K562 (cell line): Measurements from ENCODE around the gene RMND5B. TPM values are rescaled to one million over a fixed set of nuclear protein-coding genes. Genes with fewer than 3 reads are reported as not detected.

Experiments
- ATAC-seq: fragments of 200-7000 bp; cut with Tn5 transposase; 3 replicates; pipeline ENCODE4 v1.9.1; 2020; ENCODE audit warnings: moderate library complexity
- BruUV-seq: library from RNA; stranded (reverse); fragments of 400-500 nt; replicated peaks from 2 replicates; lab custom pipeline; 2021; lab: Mats Ljungman, UMichigan
- CTCF ChIA-PET: fragments of 300-600 bp; formaldehyde crosslinking; extraction: SDS; loops from one replicate; lab custom pipeline; 2021; ENCODE audit warnings: low intra/inter-chr PET ratio; lab: Yijun Ruan, JAX
- POLR2A ChIA-PET: fragments of 300-600, 350-650 bp; sonication (Branson Sonifier 250); formaldehyde crosslinking; extraction: SDS; loops from one replicate; lab custom pipeline; 2021; ENCODE audit warnings: antibody characterized with exemption, inconsistent platforms; lab: Yijun Ruan, JAX
- DNase-seq, 4 experiments: peaks; one replicate each; pipeline versions ENCODE4 v3.0.0 to v3.0.0-alpha.2; 2011 to 2018; ENCODE audit warnings: low spot score in 3 of 4, mixed read lengths in 3 of 4; ENCODE audit errors: extremely low read depth in 1 of 4
- FAIRE-seq: peaks from 2 replicates; lab custom pipeline; 2011; peaks lifted over from hg19 to GRCh38; lab: Jason Lieb, UNC
- H2AFZ ChIP-seq: 2 replicates; pipeline ENCODE4 v1.6.0; 2011; ENCODE audit warnings: low read depth, low read length, control low read depth, inconsistent platforms
- H3K27ac ChIP-seq: fragments of 200-600 bp; 3 replicates; pipeline ENCODE4 v1.8.0; 2011; ENCODE audit warnings: low read depth, mild to moderate bottlenecking, control low read depth, inconsistent platforms, low read length, moderate library complexity, mixed read lengths; ENCODE audit errors: extremely low read depth
- H3K27me3 ChIP-seq, 2 experiments: fragments of 300-600 bp in 1 of 2; 2 replicates in 1 of 2; 3 replicates in 1 of 2; pipeline versions ENCODE4 v1.6.0 to v1.8.0; 2011; ENCODE audit warnings: inconsistent platforms in 2 of 2, low read length in 2 of 2, mild to moderate bottlenecking in 1 of 2, mixed read lengths in 1 of 2, moderate library complexity in 1 of 2; ENCODE audit not compliant: control insufficient read depth in 2 of 2, insufficient read depth in 2 of 2
- H3K36me3 ChIP-seq: fragments of 300-600 bp; 3 replicates; pipeline ENCODE4 v1.8.0; 2011; ENCODE audit warnings: mild to moderate bottlenecking, low read length, inconsistent platforms; ENCODE audit not compliant: control insufficient read depth, insufficient read depth
- H3K4me1 ChIP-seq, 2 experiments: fragments of 200-600 bp in 1 of 2; replicated peaks in 1 of 2; 2 replicates in 1 of 2; 3 replicates in 1 of 2; pipeline versions ENCODE4 v1.5.1 to v1.8.0; 2011; ENCODE audit warnings: inconsistent platforms in 2 of 2, low read length in 2 of 2, mild to moderate bottlenecking in 1 of 2, mixed read lengths in 1 of 2, moderate library complexity in 1 of 2; ENCODE audit not compliant: control insufficient read depth in 2 of 2, insufficient read depth in 2 of 2
- H3K4me2 ChIP-seq: 2 replicates; pipeline ENCODE4 v1.6.1; 2011; ENCODE audit warnings: low read length, control low read depth, inconsistent platforms, mixed read lengths; ENCODE audit not compliant: insufficient read depth
- H3K4me3 ChIP-seq: fragments of 200-600 bp; sonication (generic), shearing (Covaris generic); 2 replicates; pipeline ENCODE4 v1.5.1; 2016; ENCODE audit warnings: control low read depth, inconsistent platforms
- H3K79me2 ChIP-seq: fragments of 200-600 bp; 3 replicates; pipeline ENCODE4 v1.8.0; 2011; ENCODE audit warnings: low read length, inconsistent platforms; ENCODE audit not compliant: control insufficient read depth, insufficient read depth
- H3K9ac ChIP-seq, 2 experiments: 2 replicates each; pipeline versions ENCODE4 v1.6.0 to v1.6.1; 2011; ENCODE audit warnings: low read depth in 2 of 2, low read length in 2 of 2, control low read depth in 1 of 2, inconsistent platforms in 1 of 2, mild to moderate bottlenecking in 1 of 2, mixed read lengths in 1 of 2; ENCODE audit not compliant: insufficient read depth in 1 of 2
- H3K9me1 ChIP-seq: one replicate; pipeline ENCODE4 v1.6.0; 2011; ENCODE audit warnings: inconsistent platforms, mild to moderate bottlenecking, low read length, moderate library complexity; ENCODE audit not compliant: control insufficient read depth, insufficient read depth
- H3K9me3 ChIP-seq: replicated peaks from 2 replicates; pipeline ENCODE4 v1.5.1; 2011; ENCODE audit warnings: low read depth, low read length, inconsistent platforms; ENCODE audit not compliant: control insufficient read depth, insufficient read depth
- H4K20me1 ChIP-seq: replicated peaks from 2 replicates; pipeline ENCODE4 v1.6.1; 2011; ENCODE audit warnings: low read length, inconsistent platforms, mixed read lengths; ENCODE audit not compliant: control insufficient read depth, insufficient read depth
- DNMT1 ChIP-seq: fragments of 450-650 bp; IDR thresholded peaks from 2 replicates; pipeline ENCODE4 v1.6.1; 2016; ENCODE audit warnings: antibody characterized with exemption, mild to moderate bottlenecking
- EWSR1 ChIP-seq: fragments of 450-650 bp; IDR thresholded peaks from 2 replicates; pipeline ENCODE4 v1.6.1; 2018; ENCODE audit warnings: borderline replicate concordance, mild to moderate bottlenecking, low read depth, moderate library complexity; ENCODE audit not compliant: partially characterized antibody
- NFIC ChIP-seq: fragments of 450-650 bp; IDR thresholded peaks from 2 replicates; pipeline ENCODE4 v1.6.1; 2017; ENCODE audit warnings: mild to moderate bottlenecking, inconsistent platforms
- SP1 ChIP-seq: sonication (generic); formaldehyde crosslinking; IDR thresholded peaks from 2 replicates; pipeline ENCODE4 v1.8.1; 2022; ENCODE audit warnings: mild to moderate bottlenecking, missing genetic modification reagents
- TCF7L2 ChIP-seq: fragments of 150-350 bp; IDR thresholded peaks from 2 replicates; pipeline ENCODE4 v1.6.1; 2016; ENCODE audit warnings: low read depth, mild to moderate bottlenecking, low read length, moderate library complexity
- ZNF282 ChIP-seq: sonication (generic); formaldehyde crosslinking; IDR thresholded peaks from 2 replicates; pipeline ENCODE4 v1.8.1; 2023; ENCODE audit warnings: missing genetic modification reagents
- ZNF408 ChIP-seq: fragments of 250-450 bp; sonication (Bioruptor Pico); IDR thresholded peaks from 2 replicates; pipeline ENCODE4 v1.4.0; 2020; ENCODE audit warnings: low read depth, mild to moderate bottlenecking, moderate library complexity
- ZNF778 ChIP-seq: fragments of 450-650 bp; formaldehyde crosslinking; IDR thresholded peaks from 2 replicates; pipeline ENCODE4 v1.4.0; 2020; ENCODE audit warnings: mild to moderate bottlenecking, moderate library complexity
- WGBS: fragments of 100-300 bp; shearing (Covaris generic); methylation state at CpG from one replicate; pipeline ENCODE4 v1.1.6; 2016; ENCODE audit warnings: low coverage, mixed read lengths; ENCODE audit not compliant: insufficient coverage; ENCODE audit errors: missing lambda C conversion rate; 5-methylcytosine and 5-hydroxymethylcytosine counted together
- in situ Hi-C: fragments of 300-500 bp; cut with MboI; formaldehyde crosslinking; loops from 4 replicates; pipeline ENCODE4 v1.15.0; 2018; ENCODE audit warnings: inconsistent platforms, mixed read lengths
- intact Hi-C: fragments of 100-400 bp; cut with micrococcal nuclease; formaldehyde crosslinking; loops from 2 replicates; pipeline ENCODE4 v1.14.2; 2022
- polyA plus RNA-seq, 8 experiments: library from polyadenylated mRNA; depleted of rRNA in 4 of 8; stranded (reverse) in 5 of 8; unstranded in 3 of 8; fragments of >200 nt; fragmentation: Nextera tagmentation in 2 of 8; fragmentation: Illumina TruSeq in 1 of 8; extraction: Ambion mirVana in 2 of 8; extraction: Trizol in 1 of 8; gene quantifications; 2 replicates each; pipeline versions ENCODE4 v1.2.1 to v1.2.3, GENCODE V29; 2011 to 2014; ENCODE audit warnings: inconsistent platforms in 1 of 8, missing spikeins in 1 of 8
- total RNA-seq, 7 experiments: library from RNA; depleted of rRNA in 6 of 7; stranded (reverse); fragments of >200 nt in 6 of 7; fragmentation: Illumina TruSeq in 2 of 7; extraction: Trizol in 2 of 7; gene quantifications; 2 replicates each; pipeline versions ENCODE4 v1.2.1 to v1.2.3, GENCODE V29; 2011 to 2021; ENCODE audit warnings: low replicate concordance in 1 of 7
- TF ChIP-seq, protein P1 (sequence below): fragments of 450-650 bp; IDR thresholded peaks from 2 replicates; pipeline ENCODE4 v1.6.1; 2016; ENCODE audit warnings: mild to moderate bottlenecking
- TF ChIP-seq, protein P2 (sequence below): fragments of 450-650 bp; IDR thresholded peaks from 2 replicates; pipeline ENCODE4 v1.6.1; 2016; ENCODE audit warnings: low read depth

RMND5B gene
- total and polyA plus RNA-seq, 9 of the 15 experiments (the other 6 are each of a cell fraction or from before 2014, with no cell fraction given), result 2.6 to 57.0 (median 28.3) TPM

DNA sequence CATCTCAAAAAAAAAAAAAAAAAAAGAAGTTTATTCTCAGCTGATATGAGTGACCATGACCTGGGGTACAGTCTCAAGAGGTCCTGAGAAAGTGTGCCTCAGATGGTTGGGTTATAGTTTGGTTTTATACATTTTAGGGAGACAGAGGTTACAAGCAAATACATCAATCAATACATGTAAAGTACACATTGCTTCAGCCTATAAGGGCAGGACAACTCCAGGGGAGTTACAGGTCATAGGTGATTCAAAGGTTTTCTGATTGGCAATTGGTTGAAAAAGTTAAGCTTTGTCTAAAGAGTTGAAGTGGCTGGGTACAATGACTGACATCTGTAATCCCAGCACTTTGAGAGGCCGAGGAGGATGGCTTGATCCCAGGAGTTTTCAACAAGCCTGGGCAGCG is 58.6 kb downstream of the RMND5B start (continued):
- TF ChIP-seq, protein P1, sequence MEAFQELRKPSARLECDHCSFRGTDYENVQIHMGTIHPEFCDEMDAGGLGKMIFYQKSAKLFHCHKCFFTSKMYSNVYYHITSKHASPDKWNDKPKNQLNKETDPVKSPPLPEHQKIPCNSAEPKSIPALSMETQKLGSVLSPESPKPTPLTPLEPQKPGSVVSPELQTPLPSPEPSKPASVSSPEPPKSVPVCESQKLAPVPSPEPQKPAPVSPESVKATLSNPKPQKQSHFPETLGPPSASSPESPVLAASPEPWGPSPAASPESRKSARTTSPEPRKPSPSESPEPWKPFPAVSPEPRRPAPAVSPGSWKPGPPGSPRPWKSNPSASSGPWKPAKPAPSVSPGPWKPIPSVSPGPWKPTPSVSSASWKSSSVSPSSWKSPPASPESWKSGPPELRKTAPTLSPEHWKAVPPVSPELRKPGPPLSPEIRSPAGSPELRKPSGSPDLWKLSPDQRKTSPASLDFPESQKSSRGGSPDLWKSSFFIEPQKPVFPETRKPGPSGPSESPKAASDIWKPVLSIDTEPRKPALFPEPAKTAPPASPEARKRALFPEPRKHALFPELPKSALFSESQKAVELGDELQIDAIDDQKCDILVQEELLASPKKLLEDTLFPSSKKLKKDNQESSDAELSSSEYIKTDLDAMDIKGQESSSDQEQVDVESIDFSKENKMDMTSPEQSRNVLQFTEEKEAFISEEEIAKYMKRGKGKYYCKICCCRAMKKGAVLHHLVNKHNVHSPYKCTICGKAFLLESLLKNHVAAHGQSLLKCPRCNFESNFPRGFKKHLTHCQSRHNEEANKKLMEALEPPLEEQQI, result no peak

DNA sequence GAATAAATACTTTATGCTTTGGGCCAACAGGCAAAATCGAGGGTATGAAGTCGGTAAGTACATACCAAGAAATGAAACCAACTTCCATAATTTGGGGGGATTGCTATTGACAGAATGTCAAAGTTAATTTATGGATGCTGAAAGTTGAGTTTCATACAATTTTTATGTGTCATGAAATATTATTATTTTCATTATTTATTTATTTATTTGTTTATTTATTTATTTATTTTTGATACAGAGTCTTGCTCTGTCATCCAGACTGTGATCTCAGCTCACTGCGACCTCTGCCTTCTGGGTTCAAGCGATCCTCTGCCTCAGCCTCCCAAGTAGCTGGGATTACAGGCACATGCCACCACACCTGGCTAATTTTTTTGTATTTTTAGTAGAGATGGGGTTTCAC is 60.8 kb downstream of the RMND5B start:
- Histone ChIP-seq H4K20me1 (no peaks in the 10 kb centered on the region), H3K4me2 (no peak overlapping the region), H3K9me3 (no peaks in the 10 kb centered on the region; the same call in 1 of the 2 replicates), H3K27me3 (peaks cover 5 to 16% of the 10 kb centered on the region in 2 experiments; a peak in 3 of 5 replicates), H3K9ac (no peak overlapping the region), H3K79me2 (no peaks in the 10 kb centered on the region), H3K27ac (no peak overlapping the region), H3K4me1 (peaks cover 0 to 14% of the 10 kb centered on the region in 2 experiments; a peak in 3 of 5 replicates), H3K36me3 (no peaks in the 10 kb centered on the region), H3K4me3 (no peak overlapping the region), H3K9me1 (no peaks in the 10 kb centered on the region), H2AFZ (no peak overlapping the region)
- no TSS peak for BruUV-seq
- intact Hi-C loops (no loop called here), in situ Hi-C loops (no loop called here)
- CTCF ChIA-PET, result no interaction called here
- DNase-seq (no peak), FAIRE-seq (no peak), ATAC-seq (no peak)
- POLR2A ChIA-PET, result no interaction called here
- 50% methylated on average over 4 of the region's 4 CpGs for WGBS
- TF ChIP-seq SP1 (no peak), EWSR1 (no peak), ZNF408 (CRISPR knock-in tag) (no peak), ZNF778 (CRISPR knock-in tag) (no peak), ZNF282 (CRISPR knock-in tag) (no peak), NFIC (no peak), TCF7L2 (no peak), DNMT1 (no peak)
- TF ChIP-seq, protein P2, sequence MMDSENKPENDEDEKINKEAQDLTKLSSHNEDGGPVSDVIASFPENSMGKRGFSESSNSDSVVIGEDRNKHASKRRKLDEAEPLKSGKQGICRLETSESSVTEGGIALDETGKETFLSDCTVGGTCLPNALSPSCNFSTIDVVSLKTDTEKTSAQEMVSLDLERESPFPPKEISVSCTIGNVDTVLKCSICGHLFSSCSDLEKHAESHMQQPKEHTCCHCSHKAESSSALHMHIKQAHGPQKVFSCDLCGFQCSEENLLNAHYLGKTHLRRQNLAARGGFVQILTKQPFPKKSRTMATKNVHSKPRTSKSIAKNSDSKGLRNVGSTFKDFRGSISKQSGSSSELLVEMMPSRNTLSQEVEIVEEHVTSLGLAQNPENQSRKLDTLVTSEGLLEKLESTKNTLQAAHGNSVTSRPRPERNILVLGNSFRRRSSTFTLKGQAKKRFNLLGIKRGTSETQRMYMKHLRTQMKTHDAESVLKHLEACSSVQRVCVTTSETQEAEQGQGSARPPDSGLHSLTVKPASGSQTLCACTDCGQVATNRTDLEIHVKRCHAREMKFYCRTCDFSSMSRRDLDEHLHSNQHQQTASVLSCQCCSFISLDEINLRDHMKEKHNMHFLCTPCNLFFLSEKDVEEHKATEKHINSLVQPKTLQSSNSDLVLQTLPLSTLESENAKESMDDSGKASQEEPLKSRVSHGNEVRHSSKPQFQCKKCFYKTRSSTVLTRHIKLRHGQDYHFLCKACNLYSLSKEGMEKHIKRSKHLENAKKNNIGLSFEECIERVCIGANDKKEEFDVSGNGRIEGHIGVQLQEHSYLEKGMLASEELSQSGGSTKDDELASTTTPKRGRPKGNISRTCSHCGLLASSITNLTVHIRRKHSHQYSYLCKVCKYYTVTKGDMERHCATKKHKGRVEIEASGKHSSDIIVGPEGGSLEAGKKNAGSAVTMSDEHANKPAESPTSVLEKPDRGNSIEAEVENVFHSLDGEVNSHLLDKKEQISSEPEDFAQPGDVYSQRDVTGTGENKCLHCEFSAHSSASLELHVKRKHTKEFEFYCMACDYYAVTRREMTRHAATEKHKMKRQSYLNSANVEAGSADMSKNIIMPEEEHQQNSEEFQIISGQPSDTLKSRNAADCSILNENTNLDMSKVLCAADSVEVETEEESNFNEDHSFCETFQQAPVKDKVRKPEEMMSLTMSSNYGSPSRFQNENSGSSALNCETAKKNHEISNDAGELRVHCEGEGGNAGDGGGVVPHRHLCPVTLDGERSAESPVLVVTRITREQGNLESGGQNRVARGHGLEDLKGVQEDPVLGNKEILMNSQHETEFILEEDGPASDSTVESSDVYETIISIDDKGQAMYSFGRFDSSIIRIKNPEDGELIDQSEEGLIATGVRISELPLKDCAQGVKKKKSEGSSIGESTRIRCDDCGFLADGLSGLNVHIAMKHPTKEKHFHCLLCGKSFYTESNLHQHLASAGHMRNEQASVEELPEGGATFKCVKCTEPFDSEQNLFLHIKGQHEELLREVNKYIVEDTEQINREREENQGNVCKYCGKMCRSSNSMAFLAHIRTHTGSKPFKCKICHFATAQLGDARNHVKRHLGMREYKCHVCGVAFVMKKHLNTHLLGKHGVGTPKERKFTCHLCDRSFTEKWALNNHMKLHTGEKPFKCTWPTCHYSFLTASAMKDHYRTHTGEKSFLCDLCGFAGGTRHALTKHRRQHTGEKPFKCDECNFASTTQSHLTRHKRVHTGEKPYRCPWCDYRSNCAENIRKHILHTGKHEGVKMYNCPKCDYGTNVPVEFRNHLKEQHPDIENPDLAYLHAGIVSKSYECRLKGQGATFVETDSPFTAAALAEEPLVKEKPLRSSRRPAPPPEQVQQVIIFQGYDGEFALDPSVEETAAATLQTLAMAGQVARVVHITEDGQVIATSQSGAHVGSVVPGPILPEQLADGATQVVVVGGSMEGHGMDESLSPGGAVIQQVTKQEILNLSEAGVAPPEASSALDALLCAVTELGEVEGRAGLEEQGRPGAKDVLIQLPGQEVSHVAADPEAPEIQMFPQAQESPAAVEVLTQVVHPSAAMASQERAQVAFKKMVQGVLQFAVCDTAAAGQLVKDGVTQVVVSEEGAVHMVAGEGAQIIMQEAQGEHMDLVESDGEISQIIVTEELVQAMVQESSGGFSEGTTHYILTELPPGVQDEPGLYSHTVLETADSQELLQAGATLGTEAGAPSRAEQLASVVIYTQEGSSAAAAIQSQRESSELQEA, result no peak
